Limb (tissue), 2 donors: ENCODE measurements around the gene KDM8.
"Not testable (repeated sequence)": the region's sequence is repeated elsewhere in the genome, so short reads cannot be mapped to it uniquely, and the experiment has no call there.

Source experiments
- DNase-seq, 2 donors: peaks; one replicate each; pipeline ENCODE4 v3.0.0-alpha.2; 2016; ENCODE audit errors: extremely low spot score in 2 of 2

The KDM8 gene

DNA sequence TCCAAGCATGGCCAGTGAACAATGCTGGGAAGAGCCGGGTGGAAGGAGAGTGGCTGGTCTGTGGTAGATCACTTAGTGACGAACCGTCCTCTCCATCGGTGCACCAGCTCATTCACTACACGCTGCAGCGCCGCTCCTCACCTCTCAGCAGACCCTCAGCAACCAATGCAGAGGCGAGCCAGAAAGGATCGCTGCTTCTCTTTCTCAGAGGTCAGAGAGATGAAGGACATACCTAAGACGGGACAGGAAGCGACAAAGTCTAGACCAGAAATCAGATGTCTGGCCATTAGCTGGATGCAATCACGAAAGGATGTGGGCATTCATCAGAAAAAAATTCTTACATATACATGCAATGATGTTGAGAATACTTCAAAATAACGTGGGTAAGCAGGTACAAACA lies 38.3 kb downstream of the KDM8 start:
- no peak for DNase-seq

DNA sequence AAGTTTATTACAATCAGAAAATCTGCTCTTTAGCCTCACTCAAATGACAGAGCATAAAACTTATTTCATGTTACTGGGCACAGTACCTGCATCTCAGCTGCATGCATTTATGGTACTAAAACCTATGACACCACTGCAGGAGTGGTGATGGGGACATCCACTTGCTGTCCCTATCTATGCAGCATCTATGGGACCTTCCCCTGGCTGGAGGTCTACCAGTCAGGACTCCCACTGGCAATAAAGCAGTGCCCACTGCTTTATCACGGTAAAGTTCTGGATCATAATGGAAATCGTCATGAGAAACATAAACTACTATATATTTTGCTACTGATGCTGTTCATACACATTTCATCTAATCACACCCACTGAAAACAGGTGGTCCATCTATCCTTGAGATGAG lies 39.1 kb downstream of the KDM8 start:
- DNase-seq, result no peak

DNA sequence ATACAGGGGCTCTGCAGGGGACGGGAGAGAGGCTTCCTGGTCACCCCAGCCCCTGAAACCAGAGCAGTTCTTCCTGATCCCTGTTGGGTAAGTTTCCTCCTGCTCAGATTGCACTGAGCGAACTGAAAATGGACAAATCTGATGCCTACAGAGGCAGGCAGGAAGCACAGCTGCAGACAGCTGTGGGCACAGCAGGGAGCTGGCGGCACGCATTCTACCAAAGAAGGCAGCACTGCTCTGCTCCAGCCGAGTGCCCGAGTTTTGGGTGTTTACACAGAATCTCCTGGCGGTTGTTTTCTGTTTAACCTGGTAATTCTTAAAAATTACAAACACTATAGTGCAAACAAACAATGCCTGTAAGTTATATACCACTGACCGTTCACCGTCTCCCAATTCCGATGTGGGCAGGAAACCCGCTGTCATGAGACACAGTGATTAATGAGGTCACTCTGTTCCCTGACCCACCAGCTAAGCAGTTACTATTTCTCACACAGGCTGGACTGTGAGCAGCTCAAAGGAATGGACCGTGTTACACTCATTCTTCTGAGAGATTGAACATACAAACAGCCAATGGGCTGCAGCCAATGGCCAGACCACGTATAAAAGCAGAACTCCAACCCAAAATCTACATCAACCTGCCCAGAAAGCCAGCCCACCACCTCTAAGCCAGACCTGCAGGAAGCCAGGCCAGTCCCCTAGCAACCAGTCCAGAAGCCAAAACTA lies 39.7 kb downstream of the KDM8 start:
- peak in 1 of 2 donors; percentile 65 for DNase-seq

DNA sequence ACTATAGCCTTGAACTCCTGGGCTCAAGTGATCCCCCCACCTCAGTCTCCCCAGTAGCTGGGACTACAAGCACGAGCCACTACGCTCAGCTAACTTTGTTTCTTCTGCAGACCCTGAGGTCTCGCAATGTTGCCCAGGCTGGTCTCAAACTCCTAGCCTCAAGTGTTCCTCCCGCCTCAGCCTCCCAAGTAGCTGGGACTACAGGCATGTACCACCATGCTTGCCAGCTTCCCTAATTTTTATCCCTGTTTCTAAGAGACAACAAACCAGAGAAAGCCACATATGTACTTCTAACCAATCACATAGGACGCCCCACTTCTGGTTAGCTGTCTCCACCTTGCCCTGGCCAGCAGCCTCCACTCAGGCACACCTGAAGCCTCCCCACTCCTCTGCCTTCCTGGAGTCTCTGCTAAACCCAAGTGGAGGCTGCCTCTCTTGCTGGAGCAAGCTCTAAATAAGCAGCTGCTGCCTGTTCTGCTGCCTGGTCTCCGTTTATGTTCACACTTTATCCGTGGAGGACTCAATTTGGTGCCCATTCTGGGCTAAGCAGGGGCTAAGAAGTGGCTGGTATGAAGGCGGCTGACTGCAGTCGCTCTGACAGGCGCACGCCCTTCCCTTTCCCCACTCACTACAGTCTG lies 40.5 kb downstream of the KDM8 start:
- DNase-seq, result no peak

DNA sequence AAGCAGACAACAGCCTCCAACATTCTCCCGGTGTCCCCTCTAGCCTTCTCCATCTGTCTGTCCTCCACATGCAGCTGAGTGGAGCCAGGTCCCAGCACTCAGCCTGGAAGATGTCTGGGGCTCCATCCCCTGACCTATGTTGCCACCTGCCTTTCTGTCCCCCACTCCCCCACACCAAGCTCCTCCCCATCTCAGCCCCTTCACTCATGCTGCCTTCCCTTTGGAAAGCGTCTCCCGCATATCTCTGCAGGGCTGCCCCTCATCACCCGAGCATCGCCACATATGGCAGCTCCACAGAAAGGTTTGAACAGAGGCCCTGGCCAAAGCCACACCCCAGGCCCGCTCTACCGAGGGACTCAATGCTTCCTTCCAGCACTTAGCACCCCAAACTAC lies 41.0 kb downstream of the KDM8 start:
- no peak for DNase-seq

DNA sequence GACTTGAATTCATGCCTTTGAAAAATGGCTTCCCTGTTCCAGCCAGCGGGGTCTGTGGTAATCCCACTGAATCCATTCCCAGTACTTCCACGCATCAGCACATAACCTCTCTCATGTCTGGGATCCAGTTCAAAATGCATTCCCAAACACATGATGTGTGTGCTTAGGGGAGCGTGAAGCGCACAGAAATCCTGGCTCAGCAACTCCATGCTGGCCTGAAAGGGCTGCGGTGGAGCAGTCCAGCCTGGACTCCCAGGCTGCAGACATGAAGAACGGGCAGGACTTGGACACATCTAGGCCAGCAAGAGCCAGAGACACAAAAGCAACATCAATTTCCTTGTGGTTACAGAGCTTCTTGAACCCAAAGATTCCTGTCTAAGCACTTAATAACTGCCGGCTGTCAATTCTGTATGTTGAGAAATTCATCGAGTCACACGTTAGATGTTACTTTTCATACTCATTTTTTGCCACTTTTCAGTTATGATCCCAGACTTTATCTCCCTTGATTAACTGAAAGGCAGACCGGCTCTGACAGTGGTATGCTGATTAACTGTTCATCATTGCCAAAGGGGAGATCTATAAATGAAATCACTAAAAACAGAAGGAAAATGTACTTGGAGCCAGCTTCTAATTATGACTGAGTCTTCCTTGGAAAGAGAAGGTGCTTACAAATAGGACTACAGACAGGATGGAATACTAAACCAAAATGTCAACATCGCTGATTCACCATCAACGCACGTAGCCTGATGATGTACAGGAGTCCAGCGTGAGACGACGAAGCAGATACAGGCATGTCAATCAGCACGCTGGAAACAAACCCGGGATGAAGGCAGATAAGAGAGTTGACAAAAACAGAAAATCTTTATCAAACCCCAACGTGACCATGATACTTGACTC lies 42.2 kb downstream of the KDM8 start:
- peak in 1 of 2 donors; percentile 54 for DNase-seq

DNA sequence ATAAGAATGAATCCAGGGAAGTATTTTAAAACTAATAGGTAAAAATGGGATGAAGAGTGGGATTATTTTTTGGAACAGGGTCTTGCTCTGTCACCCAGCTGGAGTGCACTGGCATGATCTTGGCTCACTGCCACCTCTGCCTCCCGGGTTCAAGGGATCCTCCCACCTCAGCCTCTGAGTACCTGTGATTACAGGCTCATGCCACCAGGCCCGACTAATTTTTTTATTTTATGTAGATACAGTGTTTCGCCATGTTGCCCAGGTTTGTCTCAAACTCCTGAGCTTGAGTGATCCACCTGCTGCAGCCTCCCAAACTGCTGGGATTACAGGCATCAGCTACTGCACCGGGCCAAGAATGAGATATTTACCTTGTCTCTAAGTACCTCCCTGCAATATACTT lies 43.1 kb downstream of the KDM8 start:
- no peak for DNase-seq

DNA sequence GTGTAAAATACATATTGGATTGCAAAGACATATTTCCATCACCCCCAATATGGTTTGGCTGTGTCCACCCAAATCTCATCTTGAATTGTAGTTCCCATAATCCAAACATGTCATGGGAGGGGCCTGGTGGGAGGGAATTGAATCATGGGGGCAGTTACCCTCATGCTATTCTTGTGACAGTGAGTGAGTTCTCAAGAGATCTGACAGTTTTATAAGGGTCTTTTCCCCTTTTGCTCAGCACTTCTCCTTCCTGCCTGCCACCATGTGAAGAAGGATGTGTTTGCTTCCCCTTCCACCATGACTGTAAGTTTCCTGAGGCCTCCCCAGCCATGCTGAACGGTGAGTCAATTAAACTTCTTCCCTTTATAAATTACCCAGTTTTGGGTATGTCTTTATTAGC lies 43.8 kb downstream of the KDM8 start:
- DNase-seq, result not testable (repeated sequence)

DNA sequence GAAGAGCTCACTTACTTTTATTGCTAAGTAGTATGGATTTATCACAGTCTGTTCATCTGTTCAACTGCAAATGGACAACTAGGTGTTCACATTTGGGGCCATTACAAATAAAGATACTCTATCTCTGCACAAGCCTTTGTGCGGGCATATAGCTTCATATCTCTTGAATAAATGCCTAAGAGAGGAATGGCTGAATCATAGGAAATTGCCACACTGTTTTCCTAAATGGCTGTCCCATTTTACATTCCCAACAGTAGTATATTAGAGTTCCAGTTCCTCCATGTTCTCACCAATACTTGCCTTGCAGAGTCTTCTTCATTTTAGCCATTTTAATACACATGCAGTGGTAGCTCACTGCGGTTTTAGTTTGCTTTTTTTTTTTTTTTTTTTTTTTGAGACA lies 44.7 kb downstream of the KDM8 start:
- DNase-seq, result no peak

DNA sequence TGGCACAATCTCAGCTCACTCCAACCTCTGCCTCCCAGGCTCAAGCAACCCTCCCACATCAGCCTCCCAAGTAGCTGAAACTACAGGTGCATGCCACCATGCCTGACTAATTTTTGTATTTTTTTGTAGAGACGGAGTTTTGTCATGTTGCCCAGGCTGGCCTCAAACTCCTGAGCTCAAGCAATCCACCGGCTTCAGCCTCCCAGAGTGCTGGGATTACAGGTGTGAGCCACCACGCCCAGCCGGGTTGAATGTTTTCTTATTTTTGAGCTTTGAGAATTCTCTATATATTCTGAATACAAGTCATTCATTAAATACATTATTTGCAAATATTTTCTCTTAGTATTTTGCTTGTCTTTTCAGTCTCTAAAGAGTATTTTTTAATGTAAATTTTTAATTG lies 45.6 kb downstream of the KDM8 start:
- not testable (repeated sequence) for DNase-seq

DNA sequence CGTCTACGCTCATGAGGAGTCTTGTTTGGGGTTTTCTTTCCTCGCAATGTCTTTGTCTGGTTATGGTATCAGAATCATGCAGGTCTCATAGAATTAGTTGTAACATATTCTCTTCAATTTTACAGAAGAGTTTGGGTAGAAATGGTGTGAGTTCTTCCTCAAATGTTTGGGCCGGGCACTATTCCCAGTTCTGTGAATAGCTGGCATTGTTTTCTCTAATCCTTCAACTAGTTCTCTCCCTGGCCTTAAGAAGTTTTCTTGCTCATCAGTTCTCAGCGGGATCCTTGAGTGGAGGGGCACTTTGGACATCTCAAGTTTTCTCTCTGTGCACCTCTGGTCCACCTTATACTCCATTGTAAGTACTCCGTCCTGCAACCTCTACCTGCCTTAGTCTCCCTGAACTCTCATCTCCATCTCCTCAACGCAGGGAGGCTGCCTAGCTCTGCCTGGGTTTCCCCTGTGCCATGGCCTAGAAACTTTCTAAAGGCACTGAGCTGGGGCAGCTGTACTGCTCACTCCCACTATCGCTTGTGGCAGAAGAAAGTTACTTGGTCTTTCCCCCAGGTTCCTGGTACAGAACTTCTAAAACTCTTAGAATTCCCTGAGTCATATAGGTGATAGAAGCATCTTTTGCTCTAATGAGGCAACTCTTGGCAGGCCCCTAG lies 48.3 kb downstream of the KDM8 start:
- DNase-seq, result no peak

DNA sequence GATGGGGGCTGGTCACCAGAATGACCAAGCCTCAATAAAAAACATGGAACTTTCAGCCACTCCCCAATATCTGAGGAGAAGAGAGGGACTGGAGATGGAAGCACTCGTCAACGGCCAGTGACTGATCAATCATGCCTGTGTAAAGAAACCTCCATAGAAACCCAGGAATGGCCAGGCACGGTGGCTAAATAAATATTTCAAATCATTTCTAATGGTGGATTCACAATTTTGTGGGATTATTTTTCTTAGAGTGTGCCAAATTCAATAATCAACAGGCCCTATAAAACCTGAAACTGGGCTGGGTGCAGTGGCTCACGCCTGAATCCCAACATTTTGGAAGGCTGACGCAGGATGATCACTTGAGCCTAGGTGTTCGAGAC lies 48.9 kb downstream of the KDM8 start:
- no peak for DNase-seq

DNA sequence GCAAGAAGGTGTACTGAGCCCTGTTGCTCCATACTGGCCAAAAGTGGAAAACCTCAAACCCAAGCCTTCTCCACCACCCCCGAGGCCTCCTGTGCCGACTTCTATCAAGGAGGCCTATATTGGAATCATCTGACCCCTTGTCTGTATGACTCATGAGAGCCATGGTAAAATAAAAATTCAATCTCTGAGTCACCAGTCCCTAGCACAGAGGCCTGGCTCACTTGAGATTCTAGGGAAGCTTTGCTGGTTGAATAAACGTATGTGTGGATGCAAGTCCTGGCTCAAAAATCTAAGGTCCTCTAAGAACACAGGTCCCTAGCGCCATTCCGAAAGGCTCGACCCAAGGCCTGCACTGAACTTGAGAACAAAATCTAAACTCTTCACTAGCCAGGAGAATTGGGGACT lies 50.2 kb downstream of the KDM8 start:
- DNase-seq, result no peak

DNA sequence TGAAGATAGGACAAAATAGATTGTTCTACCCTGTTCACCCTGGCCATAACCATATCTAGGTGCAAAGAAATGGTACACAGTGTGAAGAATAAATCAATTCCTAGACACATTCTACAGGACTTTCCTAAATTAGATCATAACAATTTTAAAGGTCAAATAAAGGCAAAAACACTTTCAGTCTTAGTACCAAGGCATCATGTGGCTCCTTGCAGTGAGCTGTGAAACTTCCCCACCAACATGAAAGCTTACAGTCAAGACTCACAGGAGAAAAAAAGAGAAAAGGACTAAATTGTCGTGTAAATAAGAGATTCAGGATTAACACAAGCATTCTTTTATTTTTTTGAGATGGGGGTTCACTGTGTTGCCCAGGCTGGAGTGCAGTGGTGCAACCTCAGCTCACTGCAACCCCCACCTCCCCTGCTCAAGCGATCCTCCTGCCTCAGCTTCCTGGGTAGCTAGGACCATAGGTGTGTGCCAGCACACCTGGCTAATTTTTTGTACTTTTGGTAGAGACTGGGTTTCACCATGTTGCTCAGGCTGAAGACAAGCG lies 51.0 kb downstream of the KDM8 start:
- DNase-seq, result no peak

DNA sequence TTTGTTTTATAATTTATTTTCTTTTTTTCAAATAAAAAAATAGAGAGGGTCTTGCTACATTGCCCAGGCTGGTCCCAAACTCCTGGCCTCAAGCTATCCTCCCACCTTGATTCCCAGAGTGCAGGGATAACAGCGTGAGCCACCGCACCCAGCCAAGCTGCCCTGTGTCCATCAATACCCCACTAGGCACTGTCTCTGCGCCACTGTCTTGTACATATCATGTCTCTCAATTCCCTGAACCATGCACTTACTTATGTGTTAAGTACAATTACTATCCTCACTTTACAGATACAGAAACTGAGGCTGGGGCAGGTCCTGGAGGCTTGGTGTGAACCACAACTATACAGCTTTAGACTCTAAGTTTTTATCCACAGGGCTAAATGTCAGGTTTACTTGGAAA lies 53.5 kb downstream of the KDM8 start:
- no peak for DNase-seq

DNA sequence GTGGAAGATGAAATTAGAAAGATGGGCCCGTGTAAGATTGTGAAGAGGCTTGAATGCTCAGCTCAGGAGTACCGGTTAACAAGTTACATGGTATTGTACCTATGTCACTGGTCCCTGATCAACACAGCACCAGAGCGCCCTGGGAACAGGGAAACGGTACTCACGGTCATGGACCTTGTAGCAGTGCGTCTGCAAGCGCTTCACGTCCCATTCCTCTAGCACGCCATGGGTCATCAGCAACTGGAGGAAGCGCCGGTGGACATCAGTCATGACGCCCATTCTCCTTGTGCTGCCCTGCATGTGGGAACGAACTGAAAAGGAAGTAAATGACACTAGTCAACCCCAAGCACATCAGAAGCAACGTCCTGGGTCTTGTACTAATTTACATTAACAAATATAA lies 53.9 kb downstream of the KDM8 start:
- no peak for DNase-seq

DNA sequence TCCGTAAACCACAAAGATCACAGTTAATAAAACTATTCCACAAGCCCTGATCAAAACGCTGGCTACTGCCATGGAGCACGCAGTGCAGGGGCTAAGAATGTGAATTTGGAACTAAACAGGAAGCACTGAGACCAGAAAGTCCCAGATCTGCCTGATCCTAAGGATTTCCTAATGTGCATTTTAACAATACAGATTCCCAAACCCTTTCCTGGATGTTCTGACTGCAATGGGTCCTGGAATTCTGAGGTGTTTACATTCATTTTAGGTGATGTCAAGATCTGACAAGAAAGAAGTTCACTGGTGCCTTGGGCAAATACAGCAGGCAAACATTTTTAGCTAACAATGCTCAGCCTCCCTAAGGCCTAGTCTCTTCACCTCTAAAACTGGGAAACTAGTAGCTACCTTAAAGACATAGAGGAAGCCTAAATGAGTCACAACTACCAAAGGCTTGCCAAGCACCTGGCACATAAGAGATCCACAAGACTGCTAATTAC lies 55.0 kb downstream of the KDM8 start:
- DNase-seq, result no peak

DNA sequence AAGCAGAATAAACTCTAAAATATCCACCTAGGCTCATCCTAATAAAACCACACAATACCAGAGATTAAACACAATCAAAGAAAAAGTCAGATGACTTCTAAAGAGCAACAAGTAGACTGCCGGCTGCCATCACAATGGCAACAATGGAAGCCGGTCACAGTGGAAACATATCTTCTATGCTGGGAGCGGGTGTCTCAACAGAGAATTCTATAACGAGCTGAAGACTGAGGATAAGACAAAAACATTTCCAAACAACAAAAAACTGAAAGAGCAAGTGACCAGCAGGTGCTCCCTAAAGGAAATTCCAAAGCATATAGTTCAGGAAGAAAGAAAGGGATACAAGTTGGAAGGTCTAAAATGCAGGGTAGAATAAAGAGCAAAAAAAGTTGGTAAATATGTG lies 56.4 kb downstream of the KDM8 start:
- no peak for DNase-seq

DNA sequence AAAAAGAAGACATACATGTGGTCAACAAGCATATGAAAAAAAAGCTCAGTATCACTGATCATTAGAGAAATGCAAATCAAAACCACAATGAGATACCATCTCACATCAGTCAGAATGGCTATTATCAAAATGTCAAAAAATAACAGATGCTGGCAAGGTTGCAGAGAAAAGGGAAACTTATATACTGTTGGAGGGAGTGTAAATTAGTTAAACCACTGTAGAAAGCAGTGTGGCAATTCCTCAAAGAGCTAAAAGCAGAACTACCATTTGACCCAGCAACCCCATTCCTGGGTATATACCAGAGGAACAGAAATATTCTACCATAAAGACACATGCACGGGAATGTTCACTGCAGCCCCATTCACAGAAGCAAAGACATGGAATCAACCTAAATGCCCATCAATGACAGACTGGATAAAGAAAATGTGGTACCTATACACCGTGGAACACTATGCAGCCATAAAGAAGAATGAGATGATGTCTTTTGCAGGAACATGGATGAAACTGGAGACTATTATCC lies 59.6 kb downstream of the KDM8 start:
- DNase-seq, result not testable (repeated sequence)

DNA sequence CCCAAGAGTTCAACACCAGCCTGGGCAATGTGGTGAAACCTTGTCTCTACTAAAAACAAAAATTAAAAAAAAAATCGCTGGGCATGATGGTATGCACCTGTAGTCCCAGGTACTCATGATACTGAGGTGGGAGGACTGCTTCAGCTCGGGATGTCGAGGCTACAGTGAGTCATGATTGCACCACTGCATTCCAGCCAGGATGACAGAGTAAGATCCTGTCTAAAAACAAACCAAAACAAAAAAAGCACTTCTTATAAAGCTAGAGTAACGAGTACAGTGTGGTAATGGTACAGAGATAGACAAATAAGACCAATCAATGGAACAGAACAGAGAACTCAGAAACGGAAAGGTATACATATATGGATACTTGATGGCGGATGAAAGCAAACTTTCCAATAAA lies 60.8 kb downstream of the KDM8 start:
- DNase-seq, result no peak

DNA sequence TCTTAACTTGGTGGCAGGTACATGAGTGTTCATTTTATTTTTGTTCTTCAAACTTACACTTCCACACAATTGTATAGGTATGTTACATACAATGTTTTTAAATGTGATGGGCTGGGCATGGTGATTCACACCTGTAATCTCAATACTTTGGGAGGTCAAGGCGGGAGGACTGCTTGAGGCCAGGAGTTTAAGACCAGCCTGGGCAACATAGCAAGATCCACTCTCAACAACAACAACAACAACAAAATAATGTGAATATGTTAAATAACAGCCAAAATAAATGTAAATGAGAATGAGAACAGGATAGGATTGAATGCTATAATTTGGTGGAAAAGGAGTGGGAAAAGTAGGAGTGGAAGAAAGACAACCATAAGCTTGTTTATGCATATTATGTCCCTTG lies 62.7 kb downstream of the KDM8 start:
- DNase-seq, result no peak
